ENCODE measurements around the gene GCN1. TPM values are rescaled to one million over a fixed set of nuclear protein-coding genes. Genes with fewer than 3 reads are reported as not detected.

The GCN1 gene
- total and polyA plus RNA-seq, 10 of the 15 experiments (the other 5 are each of a cell fraction or from before 2014, with no cell fraction given), result 10.8 to 150 (median 58.3) TPM

GRCh38 chr12:120162763-120163162, 31.8 kb downstream of the GCN1 start (continued):
- no peak for TF ChIP-seq BCL3 (IDR thresholded peaks at IDR 0.05; ENCODE audit: borderline replicate concordance, insufficient read depth, low read depth, low read length, poor library complexity, severe bottlenecking)
- no peak for TF ChIP-seq CEBPZ (IDR thresholded peaks at IDR 0.05; ENCODE audit: low read depth, low read length)
- TF ChIP-seq CHD1 (IDR thresholded peaks at IDR 0.05; ENCODE audit: low read depth, low read length), result no peak
- TF ChIP-seq REST (IDR thresholded peaks at IDR 0.05; ENCODE audit: low read depth, low read length), result no peak
- TF ChIP-seq EZH2 (IDR thresholded peaks at IDR 0.05; ENCODE audit: borderline replicate concordance, control insufficient read depth, low read depth, low read length), result no peak
